K562 (cell line): Measurements from ENCODE around the gene EPB41L1. TPM values are rescaled to one million over a fixed set of nuclear protein-coding genes. Genes with fewer than 3 reads are reported as not detected.

Experiments used
- ATAC-seq: fragments of 200-7000 bp; cut with Tn5 transposase; 3 replicates; pipeline ENCODE4 v1.9.1; 2020; ENCODE audit warnings: moderate library complexity
- BruUV-seq: library from RNA; stranded (reverse); fragments of 400-500 nt; replicated peaks from 2 replicates; lab custom pipeline; 2021; lab: Mats Ljungman, UMichigan
- CTCF ChIA-PET: fragments of 300-600 bp; formaldehyde crosslinking; extraction: SDS; loops from one replicate; lab custom pipeline; 2021; ENCODE audit warnings: low intra/inter-chr PET ratio; lab: Yijun Ruan, JAX
- POLR2A ChIA-PET: fragments of 300-600, 350-650 bp; sonication (Branson Sonifier 250); formaldehyde crosslinking; extraction: SDS; loops from one replicate; lab custom pipeline; 2021; ENCODE audit warnings: antibody characterized with exemption, inconsistent platforms; lab: Yijun Ruan, JAX
- DNase-seq, 4 experiments: peaks; one replicate each; pipeline versions ENCODE4 v3.0.0 to v3.0.0-alpha.2; 2011 to 2018; ENCODE audit warnings: low spot score in 3 of 4, mixed read lengths in 3 of 4; ENCODE audit errors: extremely low read depth in 1 of 4
- FAIRE-seq: peaks from 2 replicates; lab custom pipeline; 2011; peaks lifted over from hg19 to GRCh38; lab: Jason Lieb, UNC
- H2AFZ ChIP-seq: 2 replicates; pipeline ENCODE4 v1.6.0; 2011; ENCODE audit warnings: low read depth, low read length, control low read depth, inconsistent platforms
- H3K27ac ChIP-seq: fragments of 200-600 bp; 3 replicates; pipeline ENCODE4 v1.8.0; 2011; ENCODE audit warnings: low read depth, mild to moderate bottlenecking, control low read depth, inconsistent platforms, low read length, moderate library complexity, mixed read lengths; ENCODE audit errors: extremely low read depth
- H3K27me3 ChIP-seq, 2 experiments: fragments of 300-600 bp in 1 of 2; 2 replicates in 1 of 2; 3 replicates in 1 of 2; pipeline versions ENCODE4 v1.6.0 to v1.8.0; 2011; ENCODE audit warnings: inconsistent platforms in 2 of 2, low read length in 2 of 2, mild to moderate bottlenecking in 1 of 2, mixed read lengths in 1 of 2, moderate library complexity in 1 of 2; ENCODE audit not compliant: control insufficient read depth in 2 of 2, insufficient read depth in 2 of 2
- H3K36me3 ChIP-seq: fragments of 300-600 bp; 3 replicates; pipeline ENCODE4 v1.8.0; 2011; ENCODE audit warnings: mild to moderate bottlenecking, low read length, inconsistent platforms; ENCODE audit not compliant: control insufficient read depth, insufficient read depth
- H3K4me1 ChIP-seq, 2 experiments: fragments of 200-600 bp in 1 of 2; replicated peaks in 1 of 2; 2 replicates in 1 of 2; 3 replicates in 1 of 2; pipeline versions ENCODE4 v1.5.1 to v1.8.0; 2011; ENCODE audit warnings: inconsistent platforms in 2 of 2, low read length in 2 of 2, mild to moderate bottlenecking in 1 of 2, mixed read lengths in 1 of 2, moderate library complexity in 1 of 2; ENCODE audit not compliant: control insufficient read depth in 2 of 2, insufficient read depth in 2 of 2
- H3K4me2 ChIP-seq: 2 replicates; pipeline ENCODE4 v1.6.1; 2011; ENCODE audit warnings: low read length, control low read depth, inconsistent platforms, mixed read lengths; ENCODE audit not compliant: insufficient read depth
- H3K4me3 ChIP-seq: fragments of 200-600 bp; sonication (generic), shearing (Covaris generic); 2 replicates; pipeline ENCODE4 v1.5.1; 2016; ENCODE audit warnings: control low read depth, inconsistent platforms
- H3K79me2 ChIP-seq: fragments of 200-600 bp; 3 replicates; pipeline ENCODE4 v1.8.0; 2011; ENCODE audit warnings: low read length, inconsistent platforms; ENCODE audit not compliant: control insufficient read depth, insufficient read depth
- H3K9ac ChIP-seq, 2 experiments: 2 replicates each; pipeline versions ENCODE4 v1.6.0 to v1.6.1; 2011; ENCODE audit warnings: low read depth in 2 of 2, low read length in 2 of 2, control low read depth in 1 of 2, inconsistent platforms in 1 of 2, mild to moderate bottlenecking in 1 of 2, mixed read lengths in 1 of 2; ENCODE audit not compliant: insufficient read depth in 1 of 2
- H3K9me1 ChIP-seq: one replicate; pipeline ENCODE4 v1.6.0; 2011; ENCODE audit warnings: inconsistent platforms, mild to moderate bottlenecking, low read length, moderate library complexity; ENCODE audit not compliant: control insufficient read depth, insufficient read depth
- H3K9me3 ChIP-seq: replicated peaks from 2 replicates; pipeline ENCODE4 v1.5.1; 2011; ENCODE audit warnings: low read depth, low read length, inconsistent platforms; ENCODE audit not compliant: control insufficient read depth, insufficient read depth
- H4K20me1 ChIP-seq: replicated peaks from 2 replicates; pipeline ENCODE4 v1.6.1; 2011; ENCODE audit warnings: low read length, inconsistent platforms, mixed read lengths; ENCODE audit not compliant: control insufficient read depth, insufficient read depth
- CREB5 ChIP-seq: fragments of 250-450 bp; sonication (Bioruptor Pico); IDR thresholded peaks from 2 replicates; pipeline ENCODE4 v1.5.0; 2020; ENCODE audit warnings: mild to moderate bottlenecking
- DDX20 ChIP-seq: fragments of 450-650 bp; IDR thresholded peaks from 2 replicates; pipeline ENCODE4 v1.6.1; 2016; ENCODE audit warnings: missing genetic modification characterization, low read depth, mild to moderate bottlenecking, missing compliant biosample characterization, moderate library complexity
- DLX4 ChIP-seq: fragments of 250-450 bp; sonication (Bioruptor Pico); IDR thresholded peaks from 2 replicates; pipeline ENCODE4 v1.6.1; 2021; ENCODE audit warnings: mild to moderate bottlenecking
- ETS1 ChIP-seq: conservative IDR thresholded peaks from 2 replicates; pipeline ENCODE4 v1.6.1; 2011; ENCODE audit warnings: low read depth, mild to moderate bottlenecking, low read length; ENCODE audit not compliant: control insufficient read depth
- ETS2 ChIP-seq: IDR thresholded peaks from 2 replicates; pipeline ENCODE4 v1.6.1; 2016; ENCODE audit warnings: borderline replicate concordance, missing genetic modification characterization, mild to moderate bottlenecking, moderate library complexity, missing compliant biosample characterization; ENCODE audit not compliant: poor library complexity, severe bottlenecking
- MTA2 ChIP-seq: fragments of 450-650 bp; IDR thresholded peaks from 2 replicates; pipeline ENCODE4 v1.6.1; 2016; ENCODE audit warnings: low read depth
- RAD51 ChIP-seq: fragments of 450-650 bp; IDR thresholded peaks from 2 replicates; pipeline ENCODE4 v1.7.1; 2016; ENCODE audit warnings: low read depth, mild to moderate bottlenecking, borderline replicate concordance
- SAFB2 ChIP-seq: fragments of 200-400 bp; formaldehyde crosslinking; IDR thresholded peaks from 2 replicates; pipeline ENCODE4 v1.6.1; 2018; ENCODE audit warnings: borderline replicate concordance, low read length, low read depth, moderate library complexity; ENCODE audit not compliant: severe bottlenecking
- SFPQ ChIP-seq: fragments of 200-400 bp; formaldehyde crosslinking; IDR thresholded peaks from 2 replicates; pipeline ENCODE4 v1.6.1; 2017; ENCODE audit warnings: mild to moderate bottlenecking, low read depth, low read length, moderate library complexity
- ZBTB49 ChIP-seq: sonication (generic); formaldehyde crosslinking; IDR thresholded peaks from 2 replicates; pipeline ENCODE4 v1.8.0; 2022; ENCODE audit warnings: missing genetic modification reagents, mild to moderate bottlenecking, borderline replicate concordance
- ZBTB9 ChIP-seq: fragments of 450-650 bp; formaldehyde crosslinking; IDR thresholded peaks from 2 replicates; pipeline ENCODE4 v1.4.0; 2020; ENCODE audit warnings: mild to moderate bottlenecking, moderate library complexity
- ZNF699 ChIP-seq: fragments of 250-450 bp; sonication (Bioruptor Pico); IDR thresholded peaks from 2 replicates; pipeline ENCODE4 v1.8.0; 2021; ENCODE audit warnings: mild to moderate bottlenecking, moderate library complexity; ENCODE audit not compliant: insufficient replicate concordance
- WGBS: fragments of 100-300 bp; shearing (Covaris generic); methylation state at CpG from one replicate; pipeline ENCODE4 v1.1.6; 2016; ENCODE audit warnings: low coverage, mixed read lengths; ENCODE audit not compliant: insufficient coverage; ENCODE audit errors: missing lambda C conversion rate; 5-methylcytosine and 5-hydroxymethylcytosine counted together
- in situ Hi-C: fragments of 300-500 bp; cut with MboI; formaldehyde crosslinking; loops from 4 replicates; pipeline ENCODE4 v1.15.0; 2018; ENCODE audit warnings: inconsistent platforms, mixed read lengths
- intact Hi-C: fragments of 100-400 bp; cut with micrococcal nuclease; formaldehyde crosslinking; loops from 2 replicates; pipeline ENCODE4 v1.14.2; 2022
- polyA plus RNA-seq, 8 experiments: library from polyadenylated mRNA; depleted of rRNA in 4 of 8; stranded (reverse) in 5 of 8; unstranded in 3 of 8; fragments of >200 nt; fragmentation: Nextera tagmentation in 2 of 8; fragmentation: Illumina TruSeq in 1 of 8; extraction: Ambion mirVana in 2 of 8; extraction: Trizol in 1 of 8; gene quantifications; 2 replicates each; pipeline versions ENCODE4 v1.2.1 to v1.2.3, GENCODE V29; 2011 to 2014; ENCODE audit warnings: inconsistent platforms in 1 of 8, missing spikeins in 1 of 8
- total RNA-seq, 7 experiments: library from RNA; depleted of rRNA in 6 of 7; stranded (reverse); fragments of >200 nt in 6 of 7; fragmentation: Illumina TruSeq in 2 of 7; extraction: Trizol in 2 of 7; gene quantifications; 2 replicates each; pipeline versions ENCODE4 v1.2.1 to v1.2.3, GENCODE V29; 2011 to 2021; ENCODE audit warnings: low replicate concordance in 1 of 7

The EPB41L1 gene
- total and polyA plus RNA-seq, 9 of the 15 experiments (the other 6 are each of a cell fraction or from before 2014, with no cell fraction given): 0.11 to 4.3 (median 1.3) TPM

- Histone ChIP-seq H2AFZ (no peak overlapping the region), H3K27me3 (no peaks in the 10 kb centered on the region), H3K27ac (no peak overlapping the region), H4K20me1 (no peaks in the 10 kb centered on the region), H3K9me1 (no peaks in the 10 kb centered on the region), H3K4me1 (no peaks in the 10 kb centered on the region), H3K4me2 (no peak overlapping the region), H3K79me2 (no peaks in the 10 kb centered on the region), H3K9ac (no peak overlapping the region), H3K9me3 (no peaks in the 10 kb centered on the region), H3K36me3 (no peaks in the 10 kb centered on the region), H3K4me3 (no peak overlapping the region)
- in situ Hi-C loops (no loop called here), intact Hi-C loops (no loop called here)
- FAIRE-seq (no peak), DNase-seq (no peak), ATAC-seq (no peak)
- 50% methylated on average over 5 of the region's 5 CpGs for WGBS
- POLR2A ChIA-PET: interaction anchor here (0.9 to 1.3 kb wide), 3 partner anchors 16 to 144 kb away, joined by 3 to 4 read pairs (median 3); no protein-coding TSS in a partner anchor
- CTCF ChIA-PET: no interaction called here
- no TSS peak for BruUV-seq
- TF ChIP-seq ZNF699 (CRISPR knock-in tag) (no peak), MTA2 (no peak), SFPQ (no peak), ZBTB49 (CRISPR knock-in tag) (no peak), ETS1 (no peak), CREB5 (no peak), DLX4 (CRISPR knock-in tag) (no peak), SAFB2 (no peak), ZBTB9 (CRISPR knock-in tag) (no peak), RAD51 (no peak), DDX20 (no peak), ETS2 (tag) (no peak)
Observed at GRCh38 chr20:36132802-36133211, 21.7 kb upstream of the EPB41L1 start.
